Muscle of arm (tissue), 12 donors: ENCODE data around the gene CCR3. TPM values are rescaled to one million over a fixed set of nuclear protein-coding genes. Genes with fewer than 3 reads are reported as not detected.

ENCODE experiments used
- DNase-seq: peaks from one replicate; pipeline ENCODE4 v3.0.0-alpha.2; 2013
- polyA plus RNA-seq, 12 donors: library from polyadenylated mRNA; unstranded; fragments of 120-200 nt; gene quantifications; one replicate each; pipeline ENCODE4 v1.2.1, GENCODE V29; 2013; ENCODE audit not compliant: insufficient read length in 12 of 12

The CCR3 gene
- polyA plus RNA-seq, 12 donors, result 0.11 to 0.39 (median 0.26) TPM; not detected in 8

DNA sequence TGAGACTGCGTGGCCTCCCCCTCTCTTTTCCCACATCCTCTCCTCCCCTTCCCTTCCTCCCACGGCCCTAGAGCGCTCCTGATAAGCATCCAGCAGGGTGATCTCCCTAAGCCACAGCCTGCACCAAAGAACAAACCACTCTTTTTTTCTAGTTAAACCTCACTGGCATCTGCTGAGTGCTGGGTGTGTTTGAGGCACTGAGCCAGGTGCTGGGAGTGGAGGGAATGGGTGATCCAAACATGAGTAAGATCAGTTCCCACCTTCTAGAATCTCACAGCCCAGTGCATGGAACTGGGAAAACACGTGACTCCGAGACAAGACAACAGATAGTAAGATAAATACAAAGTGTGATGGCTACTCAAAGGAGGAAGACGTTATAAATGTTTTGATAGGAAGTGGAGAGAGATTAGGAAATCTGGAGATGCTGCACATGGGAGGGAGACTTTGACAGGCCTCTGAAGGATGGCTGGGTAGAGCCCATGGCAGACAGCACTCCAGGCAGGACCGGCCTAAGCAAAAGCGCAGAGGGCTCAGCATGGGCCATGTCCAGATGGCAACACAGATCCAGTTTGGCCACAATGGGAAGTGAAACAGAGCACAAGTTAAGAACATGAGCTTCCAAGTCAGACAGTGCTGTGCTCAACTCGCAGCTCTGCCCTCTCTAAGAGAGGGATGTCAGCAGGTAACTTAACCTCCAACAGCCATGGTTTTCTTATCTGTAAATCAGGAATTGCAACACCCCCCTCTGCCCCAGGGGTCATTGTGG, 55.6 kb downstream of the CCR3 start:
- DNase-seq, result no peak

DNA sequence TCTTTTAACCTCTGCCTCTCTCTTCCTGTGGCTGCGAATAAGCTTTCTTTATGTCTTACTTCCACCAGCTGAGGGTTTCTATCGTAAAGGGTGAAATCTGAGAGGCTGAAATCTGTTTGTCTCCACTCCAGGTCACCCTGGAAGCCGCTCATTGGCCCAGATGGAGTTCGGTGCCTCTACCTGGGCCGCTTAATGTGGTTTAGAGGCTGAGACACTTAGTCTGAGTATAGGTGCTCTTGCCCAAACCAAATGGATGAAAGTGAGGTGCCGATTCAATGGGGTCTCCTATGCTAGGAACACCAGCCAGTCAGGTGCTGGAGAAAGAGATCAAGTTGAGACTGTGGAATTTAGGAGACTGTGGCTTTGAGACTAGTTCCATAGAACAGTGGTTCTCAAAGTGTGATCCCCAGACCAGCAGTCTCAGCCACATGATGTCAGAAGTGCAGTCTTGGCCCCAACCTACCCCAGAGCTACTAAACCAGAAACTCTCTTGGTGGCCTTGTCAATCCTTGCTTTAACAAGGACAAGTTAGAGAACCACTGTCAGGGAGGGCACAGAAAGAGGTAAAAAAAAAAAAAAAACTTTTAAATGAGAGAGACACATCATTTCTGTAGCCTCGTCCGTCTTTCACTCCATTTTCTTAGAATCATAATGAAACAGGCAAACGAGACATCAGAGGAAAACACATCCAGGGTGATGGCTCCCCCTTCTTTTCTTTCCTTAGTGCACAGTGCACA, 56.8 kb downstream of the CCR3 start:
- no peak for DNase-seq

DNA sequence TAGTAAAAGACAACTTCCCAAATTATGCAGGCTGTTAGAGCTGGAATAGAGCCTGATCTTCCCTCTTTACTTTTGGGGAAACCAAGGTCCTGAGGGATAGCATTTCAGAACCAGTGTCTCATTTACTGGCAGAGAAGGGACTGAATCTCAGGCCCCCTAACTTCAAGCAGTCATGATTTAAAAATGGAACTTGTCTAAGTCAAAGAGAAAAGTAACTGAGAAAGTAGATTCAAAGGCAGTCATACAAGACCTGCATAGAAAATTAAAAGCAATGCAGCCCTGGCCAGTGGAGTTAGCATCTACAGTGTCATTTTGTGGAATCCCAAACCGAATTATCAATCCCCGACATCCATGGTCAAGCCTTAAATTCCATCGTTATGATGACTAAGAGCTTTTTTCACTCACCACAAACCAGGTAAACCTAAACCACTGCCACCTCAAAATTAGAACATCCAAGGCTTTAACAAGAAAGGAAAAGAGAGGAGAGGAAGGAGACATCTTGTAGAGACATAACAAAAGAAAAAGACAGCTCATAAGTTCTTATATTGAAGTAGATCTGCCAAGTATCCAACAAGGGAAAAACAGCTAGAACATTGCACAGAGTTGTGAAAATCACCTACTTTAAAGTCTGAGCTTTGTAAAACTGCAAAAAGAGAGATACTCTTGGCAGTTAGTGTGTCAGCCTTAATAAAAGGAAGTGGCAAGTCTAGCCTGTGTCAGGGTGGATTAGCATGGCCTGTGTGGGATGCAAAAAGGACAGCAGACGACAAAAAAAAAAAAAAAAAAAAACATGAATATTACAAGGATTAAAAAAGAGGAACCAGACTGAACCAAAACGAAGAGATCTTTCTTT, 57.6 kb downstream of the CCR3 start:
- DNase-seq, result no peak

DNA sequence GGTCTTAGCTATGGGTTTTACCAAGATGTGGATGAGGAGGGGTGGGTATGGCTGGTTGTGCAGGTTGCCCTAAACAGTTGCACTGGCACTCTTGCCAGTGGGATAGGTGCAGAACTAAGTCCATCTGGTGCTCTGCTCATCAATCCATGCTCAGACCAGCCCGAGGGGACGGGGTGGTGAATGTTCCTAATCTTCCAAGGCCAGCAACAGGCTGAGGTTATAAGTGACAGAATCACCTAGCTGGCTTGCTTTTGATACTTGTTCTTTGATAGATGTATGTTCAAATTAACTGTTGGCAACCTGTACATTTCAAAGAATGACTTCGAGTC, 58.2 kb downstream of the CCR3 start:
- DNase-seq, result no peak

DNA sequence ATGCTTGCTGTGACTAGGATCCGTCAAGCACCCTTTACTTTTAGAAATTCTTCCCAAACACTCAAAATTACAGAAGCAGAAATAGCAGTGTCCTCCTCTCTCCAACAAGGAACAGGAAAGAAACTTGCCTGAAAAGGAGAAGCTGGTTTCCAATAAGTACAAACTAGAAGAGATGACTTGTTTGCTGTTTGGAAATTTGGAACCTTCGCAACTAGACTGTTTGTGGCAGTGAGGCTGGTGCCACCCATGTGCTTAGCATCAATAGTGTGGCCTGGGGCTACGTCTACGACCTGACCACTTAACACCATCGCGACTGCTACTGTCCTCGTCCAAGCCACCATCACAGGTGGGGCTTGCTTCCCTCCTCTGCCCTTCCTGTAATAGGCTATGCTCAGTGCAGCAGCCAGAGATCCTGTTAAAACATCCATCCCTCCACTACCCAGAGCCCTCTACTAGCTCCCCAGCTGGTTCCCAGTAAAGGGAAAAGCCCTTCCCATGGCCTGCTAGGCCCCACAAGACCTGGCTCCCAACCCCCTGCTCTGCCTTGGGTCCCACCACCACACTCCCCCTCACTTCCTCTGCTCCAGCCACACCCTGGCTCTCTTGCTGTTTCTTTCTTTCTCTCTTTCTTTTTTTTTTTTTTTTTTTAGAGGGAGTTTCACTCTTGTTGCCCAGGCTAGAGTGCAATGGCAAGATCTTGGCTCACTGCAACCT, 59.0 kb downstream of the CCR3 start:
- DNase-seq, result no peak

DNA sequence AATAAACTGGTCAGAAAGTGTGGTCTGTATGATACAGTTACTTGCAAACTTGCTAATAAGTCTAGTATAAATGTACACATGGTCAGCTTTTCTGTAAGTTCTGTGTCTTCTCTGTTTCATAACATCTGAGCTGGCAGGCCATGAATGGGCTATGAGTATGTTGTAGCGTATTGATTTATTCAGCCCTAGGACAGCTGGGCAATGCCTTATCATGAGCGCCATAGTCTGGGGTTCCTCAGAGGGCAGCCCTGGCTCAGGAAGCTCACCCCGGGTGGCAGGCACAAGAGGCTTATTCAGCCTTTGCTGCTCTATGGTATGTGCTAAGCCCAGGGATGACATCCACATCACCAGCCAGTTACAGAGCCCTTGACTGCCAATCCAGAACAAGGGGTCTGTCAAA, 61.0 kb downstream of the CCR3 start:
- no peak for DNase-seq

DNA sequence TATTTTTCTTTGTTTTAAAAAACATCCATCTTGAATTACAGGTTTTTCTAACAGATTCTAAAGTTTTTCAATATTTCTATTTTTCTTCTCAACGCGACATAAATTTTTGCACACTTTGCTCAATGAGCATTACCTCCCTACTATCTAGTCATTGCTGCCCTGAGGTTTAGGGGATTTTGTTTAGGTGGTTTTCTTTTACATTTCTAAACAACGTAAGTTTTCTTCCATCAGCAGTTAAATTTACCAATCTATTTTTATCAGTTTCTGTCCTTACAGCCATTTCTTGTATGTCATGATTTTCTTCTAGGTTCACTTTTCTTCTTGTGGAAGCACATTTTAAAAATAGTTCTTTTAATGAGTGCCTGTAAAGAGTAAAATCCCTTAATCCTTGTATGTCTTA, 62.5 kb downstream of the CCR3 start:
- no peak for DNase-seq

DNA sequence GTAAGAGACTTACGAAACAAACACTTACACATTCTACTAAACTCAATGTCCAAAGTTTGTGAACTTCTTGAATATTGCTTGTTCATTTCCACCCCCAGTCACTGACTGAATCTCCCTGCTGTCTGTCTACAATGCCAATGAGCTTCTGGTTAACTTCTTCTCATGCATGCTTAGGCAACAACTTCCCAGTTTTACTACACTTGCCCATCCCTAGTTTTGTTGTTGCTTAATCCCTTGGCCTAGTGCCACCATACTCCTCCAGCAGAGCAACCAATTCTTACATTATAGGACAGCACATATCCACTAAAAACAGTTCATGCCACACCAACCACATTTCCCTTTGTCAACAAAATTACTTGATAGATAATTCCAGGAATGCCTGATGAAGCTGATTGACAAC, 70.7 kb downstream of the CCR3 start:
- peak; percentile 34 for DNase-seq

DNA sequence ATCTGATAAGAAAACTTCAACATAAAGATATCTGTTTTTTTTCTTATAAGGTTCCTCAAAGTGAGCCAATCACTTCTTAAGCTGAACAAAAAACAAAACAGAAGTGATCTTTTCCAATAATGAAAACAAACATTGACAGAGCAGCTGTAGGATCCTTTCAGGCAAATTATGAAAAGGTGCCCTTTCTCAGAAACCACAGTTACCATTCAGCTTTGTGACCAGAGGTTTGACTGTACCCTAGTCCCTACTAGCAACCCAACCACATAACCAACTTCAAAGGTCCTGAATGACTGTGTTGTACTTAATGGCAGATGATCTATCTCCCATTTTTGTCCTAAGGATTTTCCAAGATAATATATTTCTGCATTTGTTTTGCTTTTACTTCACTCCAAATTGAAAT, 72.3 kb downstream of the CCR3 start:
- DNase-seq, result no peak

DNA sequence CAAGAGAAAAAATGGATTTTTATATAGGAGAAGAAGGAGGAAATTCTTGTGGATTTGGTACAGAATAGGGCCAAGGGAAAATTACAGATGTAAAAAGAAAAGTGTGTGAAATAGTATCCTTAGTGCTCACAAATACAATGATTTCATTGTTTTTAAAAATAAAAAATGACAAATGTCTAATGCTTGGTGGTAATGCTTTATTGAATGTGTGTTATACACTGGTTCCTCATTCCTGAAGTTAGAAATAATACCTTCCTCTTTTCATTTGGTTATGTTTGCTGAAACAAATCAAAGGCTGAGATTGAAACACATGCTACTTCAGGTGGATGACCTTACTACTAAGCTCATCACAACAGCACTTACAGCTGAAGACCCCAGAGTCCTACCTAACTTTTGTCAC, 73.9 kb downstream of the CCR3 start:
- DNase-seq, result no peak

Other genes starting within 250 kb of the CCR3 start
- gene FYCO1, start 246.6 kb upstream of the CCR3 start, polyA plus RNA-seq, result 10 to 100 TPM in 11 of 12 donors, not detected in 1; 20.9 to 44.6 (median 29.6) TPM
- gene XCR1, start 215.0 kb upstream of the CCR3 start, polyA plus RNA-seq, result 1 to 10 TPM in 2 of 12 donors, under 1 TPM in 8, not detected in 2; 0.09 to 2.7 (median 0.23) TPM
- gene CCR1, start 34.1 kb upstream of the CCR3 start, polyA plus RNA-seq, result 1 to 10 TPM in 11 of 12 donors, not detected in 1; 1.8 to 4.3 (median 3.6) TPM
- 1 to 10 TPM in 2 of 12 donors, under 1 TPM in 8, not detected in 2; 0.48 to 2.8 (median 0.82) TPM for gene CCR2, start 111.7 kb downstream of the CCR3 start, polyA plus RNA-seq
- under 1 TPM in 10 of 12 donors, not detected in 2; 0.25 to 0.73 (median 0.33) TPM for gene CCR5, start 128.5 kb downstream of the CCR3 start, polyA plus RNA-seq
- gene CCRL2, start 164.8 kb downstream of the CCR3 start, polyA plus RNA-seq, result under 1 TPM in 10 of 12 donors, not detected in 2; 0.27 to 0.83 (median 0.53) TPM
- gene LTF, start 222.4 kb downstream of the CCR3 start, polyA plus RNA-seq, result 1 to 10 TPM in 10 of 12 donors, not detected in 2; 1.0 to 6.1 (median 1.9) TPM